Activated CD8-positive, alpha-beta memory T cell treated with anti-CD3 and anti-CD28 coated beads, Interleukin-2, amount 50 U/mL, for 1 hour (primary cell): ENCODE data around the gene SPTBN1.

Source experiments
- DNase-seq: peaks from one replicate; pipeline ENCODE4 v3.0.0-alpha.2; 2020; ENCODE audit errors: extremely low read depth

The SPTBN1 gene

DNA sequence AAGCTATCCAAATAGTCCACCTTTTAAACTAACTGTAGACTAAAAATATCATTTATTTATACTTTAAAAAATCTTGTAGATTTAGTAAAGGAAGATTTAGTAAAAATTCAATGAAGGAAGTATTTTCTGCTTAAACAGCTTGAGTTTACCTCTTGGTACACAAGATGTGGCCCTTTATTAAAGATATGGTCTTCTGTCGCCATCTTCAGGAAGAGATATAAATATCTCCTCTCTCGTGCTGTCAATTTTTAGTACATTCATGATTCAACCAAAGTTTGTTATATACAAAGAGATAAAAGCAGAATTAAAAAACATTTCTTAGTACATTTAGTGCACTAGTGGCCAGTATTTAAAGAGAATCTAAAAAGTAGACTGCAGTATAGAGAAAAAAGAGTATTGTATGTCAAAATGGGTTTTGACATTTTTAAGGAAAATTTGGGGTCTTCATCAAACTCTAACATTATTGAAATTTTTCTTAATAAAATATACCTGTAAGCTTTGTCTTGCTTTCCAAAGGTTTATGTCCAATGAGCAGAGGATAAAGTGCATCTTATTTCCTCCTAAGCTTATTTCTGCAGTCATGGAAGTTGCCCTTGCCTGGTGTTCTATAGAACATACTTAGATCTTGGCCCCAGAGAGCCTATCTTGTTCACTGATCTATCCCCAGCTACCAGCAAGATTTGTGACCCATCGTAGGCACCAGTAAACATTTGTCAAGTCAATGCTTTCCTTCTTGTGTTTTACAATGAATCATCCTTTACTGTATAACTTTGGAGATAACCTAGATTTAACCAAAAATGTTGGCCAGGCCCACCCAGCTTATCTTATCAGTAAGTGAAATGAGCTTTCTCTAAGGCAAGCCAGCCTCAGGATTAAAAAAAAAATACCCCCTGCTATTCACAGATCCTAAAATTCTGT, 248.8 kb downstream of the SPTBN1 start:
- DNase-seq = no peak

GRCh38 chr2:54706622-54707021, 250.5 kb downstream of the SPTBN1 start:
- DNase-seq = no peak

- no peak for DNase-seq
These were observed 252.6 kb downstream of the SPTBN1 start for GRCh38 chr2:54708584-54709335.

DNA sequence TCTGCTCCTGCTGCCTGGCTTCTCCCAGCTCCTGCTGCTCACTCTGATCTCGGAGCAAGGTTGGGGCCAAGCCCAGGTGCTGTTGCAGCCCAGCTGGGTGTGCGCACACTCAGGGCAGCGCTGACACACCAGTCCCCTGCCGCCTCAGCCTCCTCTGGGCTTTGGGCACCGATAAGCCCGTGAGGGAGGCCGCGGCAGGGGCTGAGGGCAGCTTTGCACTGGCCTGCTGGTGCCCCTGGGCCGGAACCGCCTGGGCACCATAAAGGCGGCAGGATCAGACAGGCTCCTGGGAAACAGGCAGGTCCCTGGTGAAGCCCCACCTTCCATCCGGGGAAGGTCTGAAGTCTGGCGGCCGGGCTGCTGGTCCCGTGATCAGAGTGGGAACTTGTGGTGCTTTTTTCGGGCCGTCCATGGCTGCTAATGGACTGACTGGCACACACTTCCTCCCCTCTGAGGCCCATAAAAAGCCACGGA, 253.2 kb downstream of the SPTBN1 start:
- DNase-seq = no peak

DNA sequence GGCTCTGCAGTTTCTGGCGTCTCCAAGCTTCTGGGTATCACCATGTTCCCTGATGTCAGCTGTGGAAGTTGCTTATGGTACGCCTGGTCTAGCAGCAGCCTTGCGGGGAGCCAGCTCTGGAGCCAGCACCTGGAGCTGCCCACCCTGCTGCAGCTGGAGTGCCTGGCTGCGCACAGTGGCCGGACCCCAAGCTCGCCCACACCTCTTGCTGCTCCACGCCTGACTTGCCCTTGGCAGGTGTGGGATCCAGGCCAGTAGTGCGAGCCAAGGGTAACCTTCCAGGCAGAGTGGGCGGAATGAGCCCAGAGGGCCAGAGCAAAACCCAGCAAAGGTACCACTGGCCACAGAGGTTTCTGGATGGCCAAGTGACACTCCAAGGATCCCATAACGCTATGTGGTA, 254.1 kb downstream of the SPTBN1 start:
- no peak for DNase-seq

GRCh38 chr2:54712516-54712915, 256.4 kb downstream of the SPTBN1 start:
- DNase-seq = no peak

DNA sequence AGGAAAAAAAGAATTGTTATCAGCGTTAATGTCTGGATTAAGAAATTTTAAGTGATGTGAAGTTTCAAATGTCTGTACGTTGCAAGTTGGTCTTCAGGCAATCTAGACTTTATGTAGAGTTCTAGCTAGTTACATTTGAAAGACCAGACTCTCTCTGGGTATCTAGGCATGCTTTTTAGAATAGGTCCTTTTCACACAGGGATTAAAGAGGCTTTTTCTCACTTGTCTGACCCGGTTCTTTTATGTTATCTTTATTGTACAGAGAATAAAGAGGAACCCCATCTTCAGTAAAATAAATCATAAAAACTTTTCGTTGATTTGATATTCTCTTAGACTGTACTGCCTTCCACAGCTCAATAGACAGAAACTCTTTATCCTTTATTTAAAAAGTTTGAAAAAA, 258.9 kb downstream of the SPTBN1 start:
- no peak for DNase-seq

- no peak for DNase-seq
These were observed 260.2 kb downstream of the SPTBN1 start for GRCh38 chr2:54716375-54716774.

DNA sequence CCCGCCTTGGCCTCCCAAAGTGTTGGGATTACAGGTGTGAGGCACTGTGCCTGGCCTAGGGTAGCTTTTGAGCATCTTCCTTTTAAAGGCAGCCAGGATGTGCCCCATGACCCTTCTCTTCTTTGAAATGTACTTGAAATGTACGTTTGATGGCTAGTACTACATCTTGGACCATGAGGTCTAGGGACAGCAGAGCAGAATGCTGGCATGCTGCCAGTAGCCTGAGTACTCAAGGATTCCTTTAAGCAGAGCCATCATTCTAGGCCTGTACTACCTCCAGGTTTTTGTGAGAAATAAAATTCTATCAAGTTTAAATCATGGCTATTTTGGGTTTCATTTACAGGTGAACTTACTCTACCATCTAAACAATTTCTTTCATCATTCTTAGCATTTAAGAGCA, 264.4 kb downstream of the SPTBN1 start:
- no peak for DNase-seq
